DMS53 (cell line): Measurements from ENCODE around the gene DNAJB5.
"Not testable (repeated sequence)": the region's sequence is repeated elsewhere in the genome, so short reads cannot be mapped to it uniquely, and the experiment has no call there.

Source experiments
- DNase-seq: peaks from one replicate; lab custom pipeline; 2025; lab: John Stamatoyannopoulos, UW

DNAJB5 gene

DNA sequence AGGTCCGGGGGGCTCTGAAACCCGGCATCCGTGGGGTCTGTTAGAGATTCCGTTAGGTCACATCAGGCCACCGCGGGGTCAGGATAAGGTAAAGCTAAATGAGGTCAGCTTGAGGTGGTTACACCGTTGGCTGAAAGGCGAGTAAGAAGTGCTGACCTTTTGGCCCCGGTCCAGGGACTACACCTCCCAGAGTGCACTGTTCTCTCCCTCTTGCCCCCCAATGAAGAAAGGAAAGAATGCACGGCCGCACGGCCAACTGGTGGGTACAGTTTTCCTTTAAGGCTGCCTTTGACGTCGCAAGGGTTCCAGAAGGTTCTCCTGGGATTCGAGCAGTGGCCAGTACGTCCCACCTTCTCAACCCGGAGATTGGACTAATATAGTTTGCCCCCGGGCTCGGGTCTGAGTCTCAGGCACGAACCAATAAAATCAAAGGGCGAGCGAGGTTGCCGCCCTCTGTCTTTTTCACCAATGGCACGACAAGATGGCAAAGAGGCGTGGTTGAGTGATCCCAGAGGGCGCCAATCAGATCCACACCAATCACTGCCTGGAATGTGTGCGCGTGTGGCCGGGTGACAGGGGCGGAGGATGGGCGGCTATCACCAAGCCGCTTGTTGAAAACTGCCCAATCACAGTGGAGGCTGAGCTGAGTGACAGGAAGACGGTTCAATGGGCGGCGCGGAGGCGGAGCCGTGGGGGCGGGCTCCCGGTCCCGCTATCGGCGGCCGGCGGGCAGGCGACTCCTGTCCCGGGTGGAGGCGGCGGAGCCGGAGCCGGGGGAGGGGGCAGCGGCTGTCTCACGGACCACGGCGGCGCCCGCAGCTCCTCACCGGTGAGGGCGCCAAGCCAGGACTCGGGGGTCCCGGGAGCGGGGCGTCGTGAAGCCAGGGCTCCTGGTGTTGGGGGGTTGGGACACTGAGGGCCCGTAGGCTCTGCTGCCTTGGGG lies at the start of gene DNAJB5:
Gene DNAJB5, plus strand, starts transcription at position 743 of the 943 bp plus-strand sequence. CDS start 886 bp downstream, outside the sequence.
- peak; percentile 98 for DNase-seq

DNA sequence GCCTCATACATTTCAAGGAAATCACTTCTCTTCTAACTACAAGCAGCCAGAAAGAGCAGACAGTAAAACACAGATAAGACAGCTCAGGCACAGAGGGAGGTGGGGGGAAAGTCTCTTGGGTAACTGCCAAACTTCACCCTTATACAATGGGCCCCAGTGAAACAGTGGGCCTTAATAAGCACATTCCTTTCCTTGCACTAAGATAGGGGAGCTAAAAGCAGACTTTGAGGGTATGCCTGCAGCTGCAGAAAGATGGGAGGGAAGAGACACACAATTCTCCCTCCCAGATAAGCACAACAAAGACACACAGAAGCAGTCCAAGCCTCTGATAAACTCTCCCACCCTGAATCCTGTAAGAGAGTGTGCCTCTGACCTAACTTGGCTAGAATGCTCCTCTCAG lies 49.6 kb upstream of the DNAJB5 start:
- not testable (repeated sequence) for DNase-seq

DNA sequence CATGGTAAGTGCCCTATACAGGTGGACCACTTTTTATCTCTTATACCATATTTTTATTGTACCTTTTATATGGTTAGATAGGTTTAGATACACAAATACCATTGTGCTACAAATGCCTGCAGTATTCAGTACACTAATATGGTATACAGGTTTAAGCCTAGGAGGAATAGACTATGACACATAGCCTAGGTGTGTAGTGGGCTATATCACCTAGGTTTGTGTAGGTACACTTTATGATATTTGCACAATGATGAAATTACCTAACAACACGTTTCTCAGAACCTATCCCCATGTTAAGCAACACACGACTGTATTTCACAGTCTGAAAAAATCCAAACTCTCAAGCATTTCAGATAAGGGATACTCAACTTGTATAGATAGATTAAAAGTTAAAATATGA lies 41.1 kb upstream of the DNAJB5 start:
- no peak for DNase-seq

DNA sequence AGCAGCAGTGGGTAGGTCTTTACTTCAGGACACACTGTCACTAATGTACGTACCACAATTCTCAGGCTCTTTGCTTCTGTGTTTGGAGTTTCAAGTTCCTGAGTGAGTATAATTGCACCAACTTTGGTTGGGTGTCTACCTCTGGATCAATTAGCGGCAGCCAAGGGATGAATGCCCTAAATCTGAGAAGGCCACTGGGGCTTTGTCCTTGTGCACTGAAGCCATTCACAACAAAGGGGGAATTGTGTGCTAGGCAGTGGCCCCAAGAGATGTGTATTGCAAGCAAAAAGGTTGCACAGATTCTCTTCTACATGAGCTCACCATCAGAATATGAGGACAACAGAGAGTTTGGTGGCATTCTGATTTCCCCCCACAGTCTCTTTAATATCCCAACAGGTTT lies 35.3 kb upstream of the DNAJB5 start:
- no peak for DNase-seq

DNA sequence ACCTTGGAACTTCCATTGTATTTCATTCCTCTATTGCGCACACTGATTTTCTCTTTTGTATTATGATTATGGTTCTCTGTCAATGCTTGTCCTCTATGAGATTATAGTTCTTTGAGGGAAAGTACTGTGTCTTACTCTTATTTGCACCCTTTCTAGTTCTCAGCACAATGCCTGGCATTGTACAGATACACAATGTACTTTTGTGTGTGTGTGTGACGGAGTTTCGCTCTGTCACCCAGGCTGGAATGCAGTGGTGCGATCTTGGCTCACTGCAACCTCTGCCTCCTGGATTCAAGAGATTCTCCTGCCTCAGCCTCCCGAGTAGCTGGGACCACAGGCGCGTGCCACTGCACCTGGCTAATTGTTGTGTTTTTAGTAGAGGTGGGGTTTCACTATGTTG lies 33.5 kb upstream of the DNAJB5 start:
- DNase-seq = not testable (repeated sequence)

DNA sequence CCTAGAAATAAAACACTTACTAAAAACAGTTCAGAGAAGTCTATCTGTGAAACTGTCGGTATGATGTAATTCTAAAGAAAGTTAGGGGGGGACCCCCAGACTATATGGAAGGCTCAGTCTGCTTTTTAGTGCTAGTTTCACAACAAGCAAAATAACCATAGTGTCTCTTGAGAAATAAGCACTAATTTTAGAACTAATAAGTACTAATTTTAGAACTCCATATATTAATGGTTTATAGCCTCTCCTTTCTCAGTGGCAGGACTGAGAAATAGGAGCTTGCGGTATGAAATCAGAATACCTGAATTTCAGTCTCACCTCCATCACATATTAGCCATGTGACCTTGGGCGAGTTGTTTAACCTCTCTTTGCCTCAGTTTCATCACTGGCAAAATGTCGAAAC lies 32.9 kb upstream of the DNAJB5 start:
- DNase-seq = no peak

DNA sequence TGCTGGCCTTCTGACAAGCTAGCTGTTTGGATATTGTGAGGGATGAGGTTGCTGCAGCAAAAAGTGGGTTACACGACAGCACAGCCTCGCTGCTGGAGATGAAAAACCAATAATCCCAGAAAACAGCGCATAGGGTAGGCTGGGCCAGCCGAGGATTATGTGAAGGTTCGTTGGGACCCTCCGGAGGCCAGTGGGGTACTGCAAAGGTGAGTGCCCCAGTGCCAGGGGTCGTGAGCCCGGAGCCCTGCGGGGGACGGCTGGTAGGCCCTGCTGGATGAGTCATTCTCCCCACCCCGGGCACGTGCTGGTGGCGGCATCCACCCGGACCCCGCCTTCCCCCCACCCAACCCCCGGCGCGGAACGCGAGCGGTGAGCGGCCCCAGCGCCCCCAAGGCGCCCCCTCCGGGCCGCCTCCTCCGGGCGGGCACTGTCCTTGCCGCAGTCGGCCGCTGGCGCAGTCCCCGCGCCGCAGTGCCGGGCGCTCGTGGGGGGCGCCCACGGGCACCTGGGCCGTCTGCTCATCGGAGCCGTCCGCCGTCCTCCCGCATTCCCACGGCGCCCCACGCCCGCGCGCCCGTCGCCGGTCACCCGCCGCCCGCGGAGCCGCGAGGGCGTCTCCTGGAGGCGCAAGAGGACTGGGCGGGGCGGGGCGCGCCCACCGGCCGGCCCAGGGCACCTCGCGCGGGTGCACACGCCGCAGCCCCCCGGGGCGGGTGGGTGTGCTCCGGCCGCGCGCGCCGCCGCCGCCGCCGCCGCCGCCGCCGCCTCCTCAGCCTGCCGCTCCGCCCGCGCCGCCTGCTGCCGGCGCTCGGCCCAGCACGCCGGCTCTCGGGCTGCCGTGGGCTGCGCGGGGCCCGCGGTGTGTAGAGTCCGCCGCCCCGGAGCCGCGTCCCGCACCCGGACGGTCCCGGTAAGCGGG lies 31.8 kb upstream of the DNAJB5 start, which contains the start of gene PHF24:
Gene PHF24, plus strand, starts transcription at position 794 of the 919 bp plus-strand sequence. CDS start 13,014 bp downstream, outside the sequence.
- peak; percentile 54 for DNase-seq

DNA sequence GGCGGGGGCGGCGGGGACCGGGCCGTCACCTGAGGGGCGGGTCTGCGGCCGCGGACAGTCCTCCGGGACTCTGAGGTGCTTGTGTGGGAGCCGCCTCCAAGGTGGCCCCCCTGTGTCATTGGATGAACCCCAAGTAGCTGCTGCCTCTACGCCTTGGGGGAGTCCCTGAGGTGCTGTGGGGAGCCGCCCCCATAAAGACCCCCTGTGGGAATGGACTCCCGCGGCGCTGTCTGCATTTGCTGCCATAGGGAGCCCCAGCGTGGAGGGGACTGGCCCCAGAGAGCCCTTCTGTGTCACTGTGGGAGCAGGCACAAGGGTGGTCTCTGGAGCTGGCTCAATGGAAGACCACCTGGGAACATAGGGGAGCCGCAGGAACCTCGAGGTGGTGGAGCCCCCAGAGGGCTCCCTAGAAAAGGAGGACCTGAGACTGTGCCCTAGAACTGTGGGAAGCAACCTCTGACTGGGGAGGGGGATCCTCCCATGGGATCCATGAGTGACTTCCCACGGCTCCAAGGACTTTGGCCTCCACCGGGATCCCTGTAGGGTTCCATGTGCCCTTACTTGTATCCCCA lies 31.0 kb upstream of the DNAJB5 start:
- DNase-seq = no peak

DNA sequence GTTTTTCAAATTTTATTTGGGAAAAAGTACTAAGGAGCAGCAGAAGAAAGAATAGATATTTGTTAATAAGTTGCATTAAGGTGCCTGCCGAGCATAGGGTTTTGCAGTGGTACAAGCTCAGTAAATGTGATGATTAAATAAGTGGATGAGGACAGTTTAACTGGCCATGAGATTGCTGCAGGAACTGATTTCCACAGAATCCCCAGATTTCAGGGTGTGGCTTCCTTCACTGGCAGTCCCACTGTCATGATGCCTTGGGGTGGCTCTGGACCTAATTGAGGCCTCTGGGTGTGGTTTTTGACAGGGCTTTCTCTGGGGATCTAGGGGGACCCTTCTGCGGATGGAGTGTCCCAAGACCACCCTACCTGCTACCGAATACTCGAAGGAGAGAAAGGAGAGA lies 30.1 kb upstream of the DNAJB5 start:
- DNase-seq = no peak

DNA sequence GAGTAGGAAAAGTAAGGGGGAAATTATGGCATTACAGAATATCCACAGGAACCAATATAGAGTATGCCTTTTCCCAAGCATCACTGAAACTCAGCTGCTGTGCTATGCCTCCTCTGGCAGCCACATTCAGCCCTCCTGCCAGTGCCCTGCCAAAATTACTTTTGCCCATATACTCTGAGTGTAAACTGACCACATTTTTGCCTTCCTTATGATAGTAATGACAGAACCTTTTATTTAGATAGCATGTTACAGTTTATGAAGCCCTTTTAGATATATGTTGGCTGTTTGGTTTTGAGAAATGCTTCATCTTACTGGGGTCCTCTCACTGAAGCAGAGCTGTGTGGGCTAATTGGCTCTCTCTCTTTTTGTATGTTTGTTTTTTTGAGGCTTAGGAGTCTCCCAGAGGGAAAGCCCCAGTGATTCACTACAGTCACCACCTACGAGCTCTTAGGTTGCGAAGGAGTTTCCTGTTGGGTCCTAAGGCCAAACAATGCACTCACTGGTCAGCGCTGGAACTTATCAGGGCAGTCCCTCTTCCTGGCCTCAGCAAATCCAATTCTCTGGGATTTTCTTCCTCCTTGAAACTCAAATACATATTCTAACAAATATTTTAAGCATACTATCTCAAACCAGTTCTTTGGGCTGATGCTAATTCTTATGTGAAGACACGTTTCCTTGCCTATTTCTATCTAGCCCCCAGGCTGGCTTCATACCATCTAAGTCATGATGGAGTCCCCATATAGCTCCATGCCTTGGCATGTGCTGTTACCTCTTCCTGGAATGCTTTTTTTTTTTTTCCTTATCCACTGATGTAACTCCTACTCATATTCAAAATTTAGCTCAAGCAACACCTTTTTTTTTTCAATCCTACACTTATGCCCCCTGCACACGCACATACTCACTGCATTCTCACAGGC lies 27.7 kb upstream of the DNAJB5 start:
- peak; percentile 29 for DNase-seq

DNA sequence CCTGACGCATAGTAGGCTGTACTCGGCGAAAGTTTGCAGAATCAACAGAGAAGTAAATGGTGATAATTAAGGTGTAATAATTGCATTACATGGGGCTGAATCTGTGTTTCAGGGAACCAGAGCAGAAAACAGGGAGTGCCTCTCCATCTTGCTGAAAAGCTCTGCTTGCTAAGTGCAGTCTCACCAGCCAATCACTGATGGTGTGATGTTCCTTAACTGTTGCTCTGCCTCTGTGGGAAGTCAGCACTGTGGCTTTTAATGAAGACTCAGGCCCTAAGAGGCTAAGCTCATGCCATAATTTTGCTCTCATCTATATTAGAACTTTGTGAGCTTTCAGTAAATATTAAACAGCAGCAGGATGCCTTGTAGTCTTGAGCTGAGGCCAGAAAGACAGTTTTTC lies 27.0 kb upstream of the DNAJB5 start:
- no peak for DNase-seq

DNA sequence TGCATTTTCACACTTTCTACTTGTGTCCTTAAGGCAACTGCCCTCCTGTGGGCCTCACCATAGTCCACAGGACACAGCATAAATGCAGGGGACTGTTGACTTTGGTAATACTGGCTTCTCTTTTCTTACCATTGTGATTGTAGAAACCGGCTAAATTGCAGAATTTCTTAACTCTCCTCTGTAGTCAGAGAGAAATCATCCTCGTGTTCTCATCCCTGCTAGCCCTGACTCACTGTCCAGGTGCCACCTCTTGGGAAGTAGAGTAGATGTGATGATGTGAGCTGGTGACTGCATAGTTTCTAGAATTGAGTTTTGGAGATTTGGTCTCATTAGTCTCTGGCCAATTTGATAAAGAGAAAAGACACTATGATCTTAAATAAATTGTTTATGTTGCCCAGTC lies 26.0 kb upstream of the DNAJB5 start:
- DNase-seq = no peak

DNA sequence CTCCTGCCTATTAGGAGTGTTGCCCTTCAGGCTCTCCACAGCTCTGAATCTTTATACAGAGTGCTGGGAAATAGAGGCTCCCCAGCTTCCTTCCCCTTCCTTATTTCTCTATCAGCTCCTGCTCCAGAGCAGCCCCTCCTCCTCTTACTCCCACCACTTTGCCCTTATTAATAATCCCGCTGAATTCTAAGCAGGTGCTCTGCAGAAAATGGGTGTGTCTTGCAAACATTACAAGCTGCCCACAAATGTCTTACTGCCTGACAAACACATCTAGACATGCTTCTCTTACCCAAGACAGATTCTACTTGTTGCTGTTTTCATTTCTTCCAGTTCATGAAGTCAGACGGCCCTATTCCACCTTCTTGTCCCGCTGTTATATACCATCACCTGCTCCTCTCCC lies 25.1 kb upstream of the DNAJB5 start:
- DNase-seq = no peak

DNA sequence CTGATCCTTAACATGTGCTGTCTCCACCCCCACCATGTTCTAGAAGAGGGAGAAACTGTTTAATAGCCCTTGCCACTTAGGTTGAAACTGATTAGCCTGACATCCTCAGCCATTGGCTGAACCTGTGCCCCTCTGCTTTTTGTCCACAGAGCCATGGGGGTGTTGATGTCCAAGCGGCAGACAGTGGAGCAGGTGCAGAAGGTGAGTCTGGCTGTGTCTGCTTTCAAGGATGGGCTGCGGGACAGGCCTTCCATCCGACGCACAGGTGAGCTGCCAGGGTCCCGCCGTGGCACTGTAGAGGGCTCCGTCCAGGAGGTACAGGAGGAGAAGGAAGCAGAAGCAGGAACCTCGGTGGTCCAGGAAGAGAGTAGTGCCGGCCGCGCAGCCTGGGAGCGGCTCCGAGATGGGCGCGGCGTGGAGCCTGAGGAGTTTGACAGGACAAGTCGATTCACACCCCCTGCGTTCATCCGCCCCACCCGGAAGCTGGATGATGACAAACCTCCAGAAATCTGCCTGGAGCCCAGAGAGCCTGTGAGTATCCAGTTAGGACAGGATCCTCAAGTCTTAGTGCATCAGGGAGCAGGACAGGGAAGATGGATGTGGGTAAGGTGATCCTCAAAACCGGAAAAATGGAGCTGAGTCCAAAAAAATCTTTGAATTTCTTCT lies 18.3 kb upstream of the DNAJB5 start:
- no peak for DNase-seq

DNA sequence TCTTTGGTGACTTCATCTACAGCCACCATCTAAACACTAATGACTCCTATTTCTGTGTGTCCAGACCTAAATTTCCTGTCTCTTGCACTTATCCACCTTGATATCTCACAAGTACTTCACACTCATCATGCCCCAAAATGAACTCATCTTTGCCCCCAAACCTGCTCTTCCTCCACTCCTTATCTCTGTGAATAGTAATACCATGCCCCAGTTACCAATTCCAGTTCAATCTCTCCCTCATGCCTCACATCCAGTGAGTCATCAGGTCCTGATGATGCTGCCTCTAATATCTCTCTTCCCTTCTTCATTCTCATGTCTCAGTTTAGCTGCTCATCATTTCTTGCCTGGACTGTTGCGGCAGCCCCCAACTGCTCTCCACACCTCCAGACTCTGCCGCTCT lies 14.9 kb upstream of the DNAJB5 start:
- no peak for DNase-seq

DNA sequence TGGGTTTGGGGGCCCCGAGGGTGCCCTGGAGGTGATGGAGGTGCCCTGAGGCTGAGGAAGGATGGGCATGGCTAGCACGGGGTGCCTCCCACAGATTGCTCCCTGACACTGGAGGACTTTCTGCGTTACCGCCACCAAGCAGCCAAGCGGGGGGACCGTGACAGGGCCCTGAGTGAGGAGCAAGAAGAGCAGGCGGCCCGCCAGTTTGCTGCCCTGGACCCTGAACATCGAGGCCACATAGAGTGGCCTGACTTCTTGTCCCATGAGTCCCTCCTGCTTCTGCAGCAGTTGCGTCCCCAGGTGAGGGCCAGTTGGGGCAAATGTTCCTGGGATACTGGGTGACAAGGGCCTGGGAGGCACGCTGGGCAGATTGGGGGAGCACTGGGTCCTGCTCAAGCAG lies 13.1 kb upstream of the DNAJB5 start:
- DNase-seq = no peak

DNA sequence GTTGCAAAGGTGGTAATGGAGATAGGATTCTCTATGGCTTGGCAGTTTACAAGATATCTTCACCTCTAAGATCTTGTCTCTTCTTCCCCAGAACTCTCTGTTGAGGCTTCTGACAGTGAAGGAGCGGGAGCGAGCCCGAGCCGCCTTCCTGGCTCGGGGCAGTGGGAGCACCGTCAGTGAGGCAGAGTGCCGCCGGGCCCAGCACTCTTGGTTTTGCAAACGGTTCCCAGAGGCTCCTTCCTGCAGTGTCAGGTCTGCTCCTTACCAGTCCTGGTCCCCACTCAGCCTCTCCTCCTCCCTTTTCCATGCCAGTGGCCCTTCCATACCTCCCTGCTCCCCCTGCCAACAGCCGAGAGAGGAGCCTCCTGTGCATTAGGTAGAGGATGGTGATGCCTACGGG lies 12.6 kb upstream of the DNAJB5 start:
- DNase-seq = no peak

DNA sequence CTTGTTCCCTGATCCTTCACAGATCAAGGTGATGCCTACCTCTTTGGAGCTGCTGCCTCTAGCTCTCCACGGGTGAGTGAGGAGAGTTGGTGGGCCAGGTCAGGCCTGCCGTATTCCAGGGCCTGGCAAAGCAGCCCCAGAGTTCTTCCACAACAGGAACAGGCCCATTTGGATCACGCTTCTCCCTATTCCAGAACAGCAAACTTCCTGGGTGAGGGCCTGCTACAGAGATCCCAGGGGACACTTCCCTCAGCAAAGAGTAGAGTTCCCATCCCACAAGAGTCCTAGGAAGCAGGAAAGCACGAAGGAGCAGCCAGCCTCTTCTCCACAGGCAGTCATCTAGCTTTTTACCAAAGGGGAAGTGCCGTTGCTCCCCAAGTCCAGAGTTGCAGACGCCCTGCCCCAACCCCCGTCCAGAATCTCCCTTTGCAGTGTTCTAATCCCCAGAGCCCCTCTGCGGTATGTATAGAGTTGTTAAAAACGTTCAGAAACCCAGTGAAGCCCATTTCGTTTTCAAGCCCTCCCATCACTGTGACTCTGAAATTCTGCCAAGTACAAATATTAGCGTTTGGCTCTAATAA lies 9.3 kb upstream of the DNAJB5 start:
- no peak for DNase-seq

DNA sequence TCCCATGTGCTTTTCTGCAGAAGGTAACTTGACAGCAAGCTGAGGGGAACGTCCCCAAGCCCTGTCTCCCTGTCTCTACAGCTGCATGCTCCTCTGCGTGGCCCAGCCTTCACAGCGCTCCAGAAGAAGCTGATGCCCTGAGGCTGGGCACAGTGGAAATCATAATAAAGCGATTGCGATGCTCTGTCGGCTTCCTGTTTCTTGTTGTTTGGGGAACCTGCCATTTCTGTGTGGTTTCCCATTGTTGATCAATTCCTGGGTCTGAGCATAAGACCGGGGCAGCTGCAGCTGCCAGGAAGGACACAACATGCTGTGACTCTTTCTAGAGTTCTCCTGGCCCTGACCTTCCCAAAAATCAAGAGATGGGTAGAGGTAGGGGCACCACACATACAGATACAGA lies 7.2 kb upstream of the DNAJB5 start:
- no peak for DNase-seq

DNA sequence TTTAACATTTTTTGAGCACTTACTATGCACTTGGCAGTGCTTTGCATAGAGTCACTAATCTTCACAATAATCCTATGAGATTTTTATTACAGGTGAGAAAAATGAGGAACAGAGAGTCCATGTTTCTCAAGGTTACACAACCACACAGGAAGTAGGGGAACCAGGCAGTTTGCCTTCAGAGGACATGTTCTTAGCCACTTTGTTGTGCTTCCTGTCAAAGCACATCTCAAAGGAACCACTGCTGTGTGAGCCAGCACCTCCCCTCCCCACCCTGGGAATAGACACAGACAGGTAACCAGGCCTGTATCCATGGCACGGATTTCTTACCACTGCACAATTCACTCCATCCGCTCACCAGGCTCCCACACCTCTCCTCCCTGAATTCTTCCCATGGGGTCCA lies 6.3 kb upstream of the DNAJB5 start:
- DNase-seq = no peak
